Measurements from ENCODE around the gene PKP3. TPM values are rescaled to one million over a fixed set of nuclear protein-coding genes. Genes with fewer than 3 reads are reported as not detected.

PKP3 gene
- total RNA-seq, 1 donor from 2014 or later = 117 TPM

DNA sequence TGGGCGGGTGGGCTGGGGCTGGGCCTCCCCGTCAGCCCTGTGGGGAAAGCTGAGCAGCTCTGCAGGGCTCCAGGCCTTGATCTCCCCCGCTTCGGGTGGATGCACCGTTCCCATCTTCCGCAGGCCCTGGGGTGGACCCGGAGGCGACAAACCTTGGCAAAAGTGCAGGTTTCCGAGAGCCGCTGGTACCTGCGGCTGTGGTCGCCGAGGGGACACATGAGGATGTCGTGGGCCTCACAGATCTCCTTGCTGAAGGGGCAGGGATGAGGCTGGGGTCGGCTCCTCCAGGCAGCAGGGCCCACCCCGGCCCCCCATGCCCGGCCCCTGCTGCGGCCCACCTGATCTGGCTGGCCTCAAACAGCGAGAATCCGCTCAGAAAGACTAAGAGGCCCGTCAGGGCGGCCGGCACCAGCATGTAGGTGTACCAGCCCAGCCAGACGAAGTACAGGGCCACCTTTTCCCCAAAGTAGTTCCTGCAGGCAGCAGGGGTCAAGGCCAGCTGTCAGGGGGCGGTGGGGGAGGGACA lies 36.0 kb downstream of the PKP3 start:
- intact Hi-C loops (cut with DNase I) = no loop called here
- TF ChIP-seq POLR2AphosphoS5 (IDR thresholded peaks at IDR 0.05; ENCODE audit: insufficient read depth in 1 of 2, low read depth in 1 of 2) = no peak
- TF ChIP-seq, protein P1, sequence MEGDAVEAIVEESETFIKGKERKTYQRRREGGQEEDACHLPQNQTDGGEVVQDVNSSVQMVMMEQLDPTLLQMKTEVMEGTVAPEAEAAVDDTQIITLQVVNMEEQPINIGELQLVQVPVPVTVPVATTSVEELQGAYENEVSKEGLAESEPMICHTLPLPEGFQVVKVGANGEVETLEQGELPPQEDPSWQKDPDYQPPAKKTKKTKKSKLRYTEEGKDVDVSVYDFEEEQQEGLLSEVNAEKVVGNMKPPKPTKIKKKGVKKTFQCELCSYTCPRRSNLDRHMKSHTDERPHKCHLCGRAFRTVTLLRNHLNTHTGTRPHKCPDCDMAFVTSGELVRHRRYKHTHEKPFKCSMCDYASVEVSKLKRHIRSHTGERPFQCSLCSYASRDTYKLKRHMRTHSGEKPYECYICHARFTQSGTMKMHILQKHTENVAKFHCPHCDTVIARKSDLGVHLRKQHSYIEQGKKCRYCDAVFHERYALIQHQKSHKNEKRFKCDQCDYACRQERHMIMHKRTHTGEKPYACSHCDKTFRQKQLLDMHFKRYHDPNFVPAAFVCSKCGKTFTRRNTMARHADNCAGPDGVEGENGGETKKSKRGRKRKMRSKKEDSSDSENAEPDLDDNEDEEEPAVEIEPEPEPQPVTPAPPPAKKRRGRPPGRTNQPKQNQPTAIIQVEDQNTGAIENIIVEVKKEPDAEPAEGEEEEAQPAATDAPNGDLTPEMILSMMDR (IDR thresholded peaks at IDR 0.05) = no peak
- no peak for TF ChIP-seq POLR2A (IDR thresholded peaks at IDR 0.05)

DNA sequence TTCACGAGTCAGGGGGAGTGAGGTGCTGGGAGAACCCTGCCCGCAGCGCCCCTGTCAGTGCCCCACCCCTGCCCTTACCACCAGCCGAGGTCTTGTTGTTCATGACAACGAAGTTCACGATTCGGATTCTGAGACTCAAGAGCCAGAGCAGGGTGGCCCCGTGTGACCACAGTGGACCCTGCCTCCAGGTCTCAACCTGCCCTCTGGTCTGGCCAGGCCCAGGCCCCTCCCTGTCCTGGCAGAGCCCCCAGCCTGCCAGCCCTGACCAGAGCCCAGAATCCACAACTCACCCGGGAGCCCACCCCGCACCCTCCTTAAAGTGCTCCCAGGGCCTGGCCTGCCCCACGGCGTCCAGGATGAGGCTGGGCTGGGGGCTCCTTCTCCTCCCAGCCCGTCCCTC lies 37.9 kb downstream of the PKP3 start:
- Histone ChIP-seq H3K27ac (no peak overlapping the region), H3K27me3 (no peaks in the 10 kb centered on the region), H3K4me3 (no peak overlapping the region), H3K4me1 (no peaks in the 10 kb centered on the region), H3K36me3 (no peaks in the 10 kb centered on the region), H3K9me3 (no peaks in the 10 kb centered on the region)
- intact Hi-C loops (cut with DNase I) = no loop called here
- TF ChIP-seq, protein P1 (IDR thresholded peaks at IDR 0.05) = no peak
- TF ChIP-seq POLR2A (IDR thresholded peaks at IDR 0.05) (no peak), POLR2AphosphoS5 (IDR thresholded peaks at IDR 0.05; ENCODE audit: insufficient read depth in 1 of 2, low read depth in 1 of 2) (no peak)
- DNase-seq (ENCODE audit: extremely low spot score in 2 of 2) = no peak

More for the DNA sequence above, 36.0 kb downstream of the PKP3 start:
- H3K4me3 ChIP-seq = no peak overlapping the region
- H3K27me3 ChIP-seq = no peaks in the 10 kb centered on the region
- no peak for DNase-seq (ENCODE audit: extremely low spot score in 2 of 2)
- no peak overlapping the region for H3K27ac ChIP-seq
- no peaks in the 10 kb centered on the region for H3K4me1 ChIP-seq
- no peaks in the 10 kb centered on the region for H3K9me3 ChIP-seq
- no peaks in the 10 kb centered on the region for H3K36me3 ChIP-seq

GRCh38 chr11:432501-433100 lies 38.6 kb downstream of the PKP3 start:
- Histone ChIP-seq H3K4me1 (no peaks in the 10 kb centered on the region), H3K27ac (no peak overlapping the region), H3K36me3 (no peaks in the 10 kb centered on the region), H3K9me3 (no peaks in the 10 kb centered on the region), H3K4me3 (no peak overlapping the region), H3K27me3 (no peaks in the 10 kb centered on the region)
- intact Hi-C loops (cut with DNase I) = no loop called here
- no peak for DNase-seq (ENCODE audit: extremely low spot score in 2 of 2)
- TF ChIP-seq POLR2AphosphoS5 (IDR thresholded peaks at IDR 0.05; ENCODE audit: insufficient read depth in 1 of 2, low read depth in 1 of 2) (no peak), POLR2A (IDR thresholded peaks at IDR 0.05) (no peak)
- TF ChIP-seq, protein P1 (IDR thresholded peaks at IDR 0.05) = no peak

- no peak for TF ChIP-seq POLR2AphosphoS5 (IDR thresholded peaks at IDR 0.05; ENCODE audit: insufficient read depth in 1 of 2, low read depth in 1 of 2)
- TF ChIP-seq, protein P1 (IDR thresholded peaks at IDR 0.05) = no peak
- no peak for TF ChIP-seq POLR2A (IDR thresholded peaks at IDR 0.05)
- no peaks in the 10 kb centered on the region for H3K27me3 ChIP-seq
- H3K4me3 ChIP-seq = no peak overlapping the region
- H3K36me3 ChIP-seq = no peaks in the 10 kb centered on the region
- no peaks in the 10 kb centered on the region for H3K9me3 ChIP-seq
- no peak for DNase-seq (ENCODE audit: extremely low spot score in 2 of 2)
- no peaks in the 10 kb centered on the region for H3K4me1 ChIP-seq
- H3K27ac ChIP-seq = no peak overlapping the region
- intact Hi-C loops (cut with DNase I) = no loop called here
Measured at GRCh38 chr11:433111-433510, 39.1 kb downstream of the PKP3 start.

DNA sequence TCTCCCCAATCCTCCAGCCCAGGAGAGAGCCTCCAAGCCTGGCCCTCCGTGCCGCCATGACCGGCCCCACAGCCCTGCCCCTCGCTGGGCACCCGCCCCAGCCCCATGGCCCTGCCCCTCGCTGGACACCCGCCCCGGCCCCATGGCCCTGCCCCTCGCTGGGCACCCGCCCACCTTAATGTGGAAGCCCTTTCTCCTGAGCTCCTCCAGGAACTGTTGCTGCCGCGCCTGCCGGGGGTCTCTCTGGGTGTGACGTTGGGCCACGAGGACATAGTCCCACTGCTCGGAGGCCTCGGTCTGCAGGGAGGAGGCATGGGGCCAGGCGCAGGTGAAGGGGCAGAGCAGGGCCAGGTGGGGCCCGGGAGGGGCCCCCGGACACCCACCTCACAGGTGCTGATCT lies 39.6 kb downstream of the PKP3 start:
- intact Hi-C loops (cut with DNase I) = no loop called here
- H3K27me3 ChIP-seq = no peaks in the 10 kb centered on the region
- H3K27ac ChIP-seq = no peak overlapping the region
- no peaks in the 10 kb centered on the region for H3K9me3 ChIP-seq
- H3K4me1 ChIP-seq = no peaks in the 10 kb centered on the region
- H3K36me3 ChIP-seq = no peaks in the 10 kb centered on the region
- H3K4me3 ChIP-seq = no peak overlapping the region
- TF ChIP-seq, protein P1 (IDR thresholded peaks at IDR 0.05) = no peak
- no peak for TF ChIP-seq POLR2AphosphoS5 (IDR thresholded peaks at IDR 0.05; ENCODE audit: insufficient read depth in 1 of 2, low read depth in 1 of 2)
- no peak for TF ChIP-seq POLR2A (IDR thresholded peaks at IDR 0.05)
- no peak for DNase-seq (ENCODE audit: extremely low spot score in 2 of 2)

Measured in vagina (tissue), 2 donors.